Lung (tissue), 12 donors: ENCODE measurements around the gene ELP4. TPM values are rescaled to one million over a fixed set of nuclear protein-coding genes. Genes with fewer than 3 reads are reported as not detected.

ENCODE experiments used
- ATAC-seq: fragments of 200-7000 bp; cut with Tn5 transposase; one replicate; pipeline ENCODE4 v1.9.1; 2020; ENCODE audit warnings: moderate number of reproducible peaks; ENCODE audit not compliant: insufficient read depth, low FRiP score
- DNase-seq, 3 donors: peaks; one replicate each; pipeline ENCODE4 v3.0.0-alpha.2; 2013 to 2017
- H3K27ac ChIP-seq, 2 donors: one replicate each; pipeline ENCODE4 v1.5.1; 2013; ENCODE audit warnings: mild to moderate bottlenecking in 2 of 2, moderate library complexity in 2 of 2, control low read depth in 1 of 2, inconsistent platforms in 1 of 2, low read depth in 1 of 2, low read length in 1 of 2
- H3K27me3 ChIP-seq, 3 donors: one replicate each; pipeline ENCODE4 v1.5.1; 2013; ENCODE audit warnings: low read length in 2 of 3; ENCODE audit not compliant: control insufficient read depth in 3 of 3, insufficient read depth in 3 of 3
- H3K36me3 ChIP-seq, 4 donors: one replicate each; pipeline ENCODE4 v1.5.1; 2013; ENCODE audit warnings: low read length in 4 of 4, mild to moderate bottlenecking in 1 of 4, moderate library complexity in 1 of 4; ENCODE audit not compliant: control insufficient read depth in 4 of 4, insufficient read depth in 4 of 4
- H3K4me1 ChIP-seq, 5 donors: one replicate each; pipeline ENCODE4 v1.5.1; 2013; ENCODE audit warnings: low read length in 5 of 5, mild to moderate bottlenecking in 2 of 5, moderate library complexity in 1 of 5; ENCODE audit not compliant: control insufficient read depth in 5 of 5, insufficient read depth in 5 of 5
- H3K4me3 ChIP-seq: one replicate; pipeline ENCODE4 v1.5.1; 2013; ENCODE audit warnings: mild to moderate bottlenecking, control low read depth, moderate library complexity
- H3K9ac ChIP-seq, 2 donors: one replicate each; pipeline ENCODE4 v1.5.1; 2013; ENCODE audit warnings: low read length in 2 of 2, control low read depth in 1 of 2; ENCODE audit not compliant: insufficient read depth in 1 of 2
- H3K9me3 ChIP-seq, 4 donors: one replicate each; pipeline ENCODE4 v1.5.1; 2013; ENCODE audit warnings: low read length in 3 of 4, mild to moderate bottlenecking in 1 of 4, moderate library complexity in 1 of 4; ENCODE audit not compliant: control insufficient read depth in 4 of 4, insufficient read depth in 3 of 4
- WGBS, 2 donors: extraction: QIAGEN DNeasy Blood & Tissue Kit; methylation state at CpG; one replicate each; pipeline ENCODE4 v1.1.7; 2013; 5-methylcytosine and 5-hydroxymethylcytosine counted together
- polyA plus RNA-seq, 2 donors: library from polyadenylated mRNA; stranded (reverse); fragments of 200-250 nt; gene quantifications; one replicate each; pipeline ENCODE4 v1.2.1, GENCODE V29; 2013
- total RNA-seq, 2 donors: library from RNA; depleted of rRNA in 1 of 2; stranded (reverse); fragments of >200 nt in 1 of 2; gene quantifications; one replicate each; pipeline ENCODE4 v1.2.1, GENCODE V29; 2014 to 2021
- TF ChIP-seq, protein P1 (sequence below): IDR thresholded peaks from 2 replicates; pipeline ENCODE4 v1.5.1; 2012; ENCODE audit warnings: mild to moderate bottlenecking; ENCODE audit errors: control extremely low read depth, extremely low read depth
- donor health status: control.
- donor health status: control.
- donor health status: Bipolar disorder and iron deficiency.
- donor health status: healthy.
- donor health status: DM: yes; HTN: yes; CAD: no.

Gene ELP4
- total and polyA plus RNA-seq, 4 donors = 7.7 to 47.8 (median 13.7) TPM

DNA sequence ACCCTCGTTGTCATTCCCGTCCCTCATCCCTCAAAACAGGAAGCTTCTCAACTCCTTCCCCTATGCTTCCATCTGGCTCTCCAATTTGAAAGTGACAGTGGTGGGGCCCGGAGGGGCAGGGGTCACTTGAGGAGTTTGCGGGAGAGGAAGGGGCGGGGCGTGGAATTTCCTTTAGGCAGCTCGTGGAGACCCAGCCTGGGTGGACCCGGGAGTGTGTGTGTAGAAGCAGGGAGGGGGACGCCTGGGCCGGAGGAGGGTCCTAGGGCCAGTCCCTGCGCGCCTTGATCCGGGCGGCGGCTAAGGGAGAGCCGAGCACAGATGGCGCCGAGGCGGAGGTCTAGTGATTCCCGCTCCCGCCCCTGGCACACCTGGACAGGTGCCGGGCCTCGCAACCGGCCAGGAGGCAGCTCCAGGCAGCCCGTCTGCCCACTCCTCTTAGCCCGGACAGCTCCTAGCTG is 309.3 kb downstream of the ELP4 start:
- ATAC-seq (no peak), DNase-seq (peak in 1 of 3 donors; percentile 14)
- Histone ChIP-seq H3K27ac (no peak overlapping the region), H3K9ac (no peak overlapping the region), H3K4me3 (no peak overlapping the region), H3K4me1 (peaks cover 0 to 33% (median 7%) of the 10 kb centered on the region in 5 donors), H3K27me3 (peaks cover 32 to 98% (median 89%) of the 10 kb centered on the region in 3 donors), H3K9me3 (peaks cover 0 to 26% (median 0%) of the 10 kb centered on the region in 4 donors), H3K36me3 (no peaks in the 10 kb centered on the region)
- TF ChIP-seq, protein P1, sequence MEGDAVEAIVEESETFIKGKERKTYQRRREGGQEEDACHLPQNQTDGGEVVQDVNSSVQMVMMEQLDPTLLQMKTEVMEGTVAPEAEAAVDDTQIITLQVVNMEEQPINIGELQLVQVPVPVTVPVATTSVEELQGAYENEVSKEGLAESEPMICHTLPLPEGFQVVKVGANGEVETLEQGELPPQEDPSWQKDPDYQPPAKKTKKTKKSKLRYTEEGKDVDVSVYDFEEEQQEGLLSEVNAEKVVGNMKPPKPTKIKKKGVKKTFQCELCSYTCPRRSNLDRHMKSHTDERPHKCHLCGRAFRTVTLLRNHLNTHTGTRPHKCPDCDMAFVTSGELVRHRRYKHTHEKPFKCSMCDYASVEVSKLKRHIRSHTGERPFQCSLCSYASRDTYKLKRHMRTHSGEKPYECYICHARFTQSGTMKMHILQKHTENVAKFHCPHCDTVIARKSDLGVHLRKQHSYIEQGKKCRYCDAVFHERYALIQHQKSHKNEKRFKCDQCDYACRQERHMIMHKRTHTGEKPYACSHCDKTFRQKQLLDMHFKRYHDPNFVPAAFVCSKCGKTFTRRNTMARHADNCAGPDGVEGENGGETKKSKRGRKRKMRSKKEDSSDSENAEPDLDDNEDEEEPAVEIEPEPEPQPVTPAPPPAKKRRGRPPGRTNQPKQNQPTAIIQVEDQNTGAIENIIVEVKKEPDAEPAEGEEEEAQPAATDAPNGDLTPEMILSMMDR = no peak
- 8 to 9% methylated on average over 26 of the region's 26 CpGs for WGBS, 2 donors

DNA sequence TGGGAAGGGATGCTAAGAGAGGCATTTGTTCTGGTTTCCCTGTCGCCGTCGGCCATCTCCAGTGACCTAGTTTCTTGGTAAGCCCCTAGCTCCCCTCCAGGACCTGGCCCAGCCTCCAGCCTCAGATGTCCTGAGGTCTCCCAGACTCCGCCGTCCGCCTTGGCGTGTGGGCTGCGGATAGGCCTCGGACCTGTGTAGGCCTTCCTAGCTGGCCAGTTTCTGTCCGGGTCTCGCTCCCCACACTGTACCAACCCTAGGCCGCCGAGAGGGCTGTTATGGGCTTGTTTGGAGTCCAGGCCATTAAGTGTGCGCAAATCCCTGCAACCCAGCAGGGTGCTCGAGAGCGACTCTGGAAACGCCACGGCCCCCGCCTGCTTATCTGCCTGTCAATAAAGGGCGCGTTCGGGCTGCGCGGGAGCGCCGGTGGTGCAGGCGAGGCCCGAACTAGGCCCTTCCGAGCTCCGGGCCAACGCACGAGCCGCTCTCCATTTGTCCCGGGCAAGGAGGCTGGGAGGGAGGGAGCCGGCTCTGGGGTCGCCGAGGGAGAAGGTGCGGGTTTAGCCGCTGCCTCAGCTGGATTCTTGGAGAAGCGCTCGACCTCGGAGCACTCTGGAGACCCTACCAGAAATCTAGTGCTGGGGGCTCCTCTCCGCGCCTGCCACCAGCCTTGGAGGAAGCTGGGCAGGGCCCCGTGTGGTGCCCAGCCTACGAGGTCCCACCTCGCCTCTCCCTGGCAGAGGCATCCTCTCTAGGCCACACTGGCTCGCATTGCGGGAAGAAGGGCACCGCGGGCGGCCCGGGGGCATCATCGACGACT is 310.3 kb downstream of the ELP4 start:
- 9 to 12% methylated on average over 54 to 55 of the region's 55 CpGs for WGBS, 2 donors
- no peak overlapping the region for H3K27ac ChIP-seq
- peak in 1 of 3 donors; percentile 14 for DNase-seq
- H3K9ac ChIP-seq = no peak overlapping the region
- H3K27me3 ChIP-seq = peaks cover 34 to 98% (median 92%) of the 10 kb centered on the region in 3 donors
- H3K4me1 ChIP-seq = peaks cover 0 to 29% (median 7%) of the 10 kb centered on the region in 5 donors
- no peak for ATAC-seq
- no peak overlapping the region for H3K4me3 ChIP-seq
- peaks cover 0 to 26% (median 0%) of the 10 kb centered on the region in 4 donors for H3K9me3 ChIP-seq
- TF ChIP-seq, protein P1 = no peak
- H3K36me3 ChIP-seq = no peaks in the 10 kb centered on the region

DNA sequence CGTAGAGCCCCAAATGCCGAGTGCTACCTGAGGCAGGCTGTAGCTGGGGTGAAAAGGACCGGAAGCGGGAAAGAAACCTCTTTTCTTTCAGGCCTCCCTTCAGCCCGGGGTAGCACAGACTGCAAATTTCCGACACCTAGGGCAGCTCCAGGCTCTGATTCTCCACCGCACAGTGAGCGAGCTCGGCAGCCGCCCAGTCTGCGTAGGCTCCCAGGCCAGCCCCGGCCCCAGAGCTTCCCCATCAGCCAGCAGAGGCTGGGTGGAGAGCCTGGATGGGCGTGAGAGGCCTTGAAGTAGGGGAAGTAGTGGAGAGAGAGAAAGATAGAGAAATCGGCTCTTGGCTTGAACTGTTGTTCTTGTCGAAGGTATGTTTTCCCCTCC is 310.9 kb downstream of the ELP4 start:
- Histone ChIP-seq H3K27me3 (peaks cover 36 to 98% (median 92%) of the 10 kb centered on the region in 3 donors), H3K27ac (no peak overlapping the region), H3K4me3 (no peak overlapping the region), H3K36me3 (no peaks in the 10 kb centered on the region), H3K9ac (no peak overlapping the region), H3K9me3 (peaks cover 0 to 26% (median 0%) of the 10 kb centered on the region in 4 donors), H3K4me1 (peaks cover 0 to 26% (median 7%) of the 10 kb centered on the region in 5 donors)
- ATAC-seq = no peak
- 5 to 8% methylated on average over 15 of the region's 15 CpGs for WGBS, 2 donors
- TF ChIP-seq, protein P1 = no peak
- peak in 2 of 3 donors; percentile 31 to 36 for DNase-seq
